GM23338 (cell line): Measurements from ENCODE around the gene UBTD1. TPM values are rescaled to one million over a fixed set of nuclear protein-coding genes. Genes with fewer than 3 reads are reported as not detected.

Experiments used
- ATAC-seq: fragments of 200-7000 bp; cut with Tn5 transposase; 3 replicates; pipeline ENCODE4 v1.9.1; 2020
- DNase-seq: peaks from one replicate; pipeline ENCODE4 v3.0.0-alpha.2; 2015; ENCODE audit warnings: low spot score
- H2AFZ ChIP-seq: fragments of 200-600 bp; sonication (generic); 2 replicates; pipeline ENCODE4 v1.8.0; 2016; ENCODE audit warnings: antibody characterized with exemption, mild to moderate bottlenecking, moderate library complexity
- H3F3A ChIP-seq: fragments of 200-600 bp; sonication (generic); replicated peaks from 2 replicates; pipeline ENCODE4 v1.8.0; 2017; ENCODE audit warnings: antibody characterized with exemption, mixed run types, low read depth
- H3K27ac ChIP-seq: fragments of 200-600 bp; sonication (generic); 2 replicates; pipeline ENCODE4 v1.6.1; 2016; ENCODE audit warnings: low read depth
- H3K27me3 ChIP-seq: fragments of 200-600 bp; sonication (generic); 2 replicates; pipeline ENCODE4 v1.8.0; 2016; ENCODE audit warnings: mild to moderate bottlenecking, mixed run types, moderate library complexity; ENCODE audit not compliant: insufficient read depth
- H3K36me3 ChIP-seq: fragments of 200-600 bp; sonication (generic); 2 replicates; pipeline ENCODE4 v1.8.0; 2016; ENCODE audit warnings: mild to moderate bottlenecking; ENCODE audit not compliant: insufficient read depth
- H3K4me1 ChIP-seq: fragments of 200-600 bp; sonication (generic); 2 replicates; pipeline ENCODE4 v1.8.0; 2016; ENCODE audit warnings: mild to moderate bottlenecking, moderate library complexity; ENCODE audit not compliant: insufficient read depth
- H3K4me2 ChIP-seq: fragments of 200-600 bp; sonication (generic); 2 replicates; pipeline ENCODE4 v1.7.1; 2017; ENCODE audit warnings: mixed run types
- H3K4me3 ChIP-seq: fragments of 200-600 bp; sonication (generic); 2 replicates; pipeline ENCODE4 v1.6.1; 2016; ENCODE audit warnings: mixed run types
- H3K79me2 ChIP-seq: fragments of 200-600 bp; sonication (generic); replicated peaks from 2 replicates; pipeline ENCODE4 v1.8.0; 2017; ENCODE audit warnings: mild to moderate bottlenecking; ENCODE audit not compliant: insufficient read depth
- H3K9me2 ChIP-seq: fragments of 200-600 bp; sonication (generic); 2 replicates; pipeline ENCODE4 v1.8.0; 2017; ENCODE audit not compliant: insufficient read depth
- H4K20me1 ChIP-seq: fragments of 200-600 bp; sonication (generic); replicated peaks from 2 replicates; pipeline ENCODE4 v1.8.0; 2017; ENCODE audit warnings: mild to moderate bottlenecking; ENCODE audit not compliant: insufficient read depth
- H3K27ac Mint-ChIP-seq: 2 replicates; pipeline ENCODE4 v1.8.0; 2020; ENCODE audit warnings: inconsistent platforms, mild to moderate bottlenecking, moderate library complexity, mixed read lengths
- H3K27me3 Mint-ChIP-seq: 3 replicates; pipeline ENCODE4 v1.8.0; 2022; ENCODE audit warnings: low read depth, mild to moderate bottlenecking, moderate library complexity, mixed read lengths, inconsistent platforms; ENCODE audit not compliant: insufficient read depth, poor library complexity
- H3K36me3 Mint-ChIP-seq: 3 replicates; pipeline ENCODE4 v1.8.0; 2021; ENCODE audit warnings: low read depth, mild to moderate bottlenecking, inconsistent platforms, moderate library complexity, mixed read lengths
- H3K4me1 Mint-ChIP-seq: 3 replicates; pipeline ENCODE4 v1.8.0; 2020; ENCODE audit warnings: mild to moderate bottlenecking, inconsistent platforms, mixed read lengths
- H3K4me3 Mint-ChIP-seq: 3 replicates; pipeline ENCODE4 v1.8.0; 2021; ENCODE audit warnings: moderate library complexity, mild to moderate bottlenecking, inconsistent platforms, mixed read lengths
- H3K9me3 Mint-ChIP-seq: 3 replicates; pipeline ENCODE4 v1.8.0; 2020; ENCODE audit warnings: moderate library complexity, mild to moderate bottlenecking, inconsistent platforms, mixed read lengths
- CREB1 ChIP-seq: fragments of 250-450 bp; sonication (Bioruptor Pico); IDR thresholded peaks from 2 replicates; pipeline ENCODE4 v1.5.0; 2020; ENCODE audit warnings: low read depth, mild to moderate bottlenecking, moderate library complexity
- EZH2 ChIP-seq: fragments of 200-600 bp; sonication (generic); IDR thresholded peaks from one replicate; pipeline ENCODE4 v1.8.0; 2017; ENCODE audit warnings: antibody characterized with exemption, mild to moderate bottlenecking, low read depth; ENCODE audit not compliant: unreplicated experiment
- EZH2phosphoT487 ChIP-seq: fragments of 200-600 bp; sonication (generic); IDR thresholded peaks from one replicate; pipeline ENCODE4 v1.8.1; 2018; ENCODE audit warnings: antibody characterized with exemption; ENCODE audit not compliant: unreplicated experiment
- JUNB ChIP-seq: IDR thresholded peaks from one replicate; pipeline ENCODE4 v1.6.1; 2016; ENCODE audit warnings: antibody characterized with exemption; ENCODE audit not compliant: unreplicated experiment
- NANOG ChIP-seq: IDR thresholded peaks from 2 replicates; pipeline ENCODE4 v1.6.1; 2016; ENCODE audit warnings: antibody characterized with exemption, borderline replicate concordance
- POLR2AphosphoS5 ChIP-seq: IDR thresholded peaks from 2 replicates; pipeline ENCODE4 v1.6.1; 2016; ENCODE audit warnings: antibody characterized with exemption, low read depth
- STAT1 ChIP-seq: IDR thresholded peaks from one replicate; pipeline ENCODE4 v1.6.1; 2016; ENCODE audit warnings: antibody characterized with exemption; ENCODE audit not compliant: unreplicated experiment
- ZNF114 ChIP-seq: fragments of 250-450 bp; sonication (Bioruptor Pico); IDR thresholded peaks from 2 replicates; pipeline ENCODE4 v1.5.0; 2020; ENCODE audit warnings: mild to moderate bottlenecking, moderate library complexity
- ZNF331 ChIP-seq: fragments of 250-450 bp; sonication (Bioruptor Pico); IDR thresholded peaks from 2 replicates; pipeline ENCODE4 v1.5.0; 2020; ENCODE audit warnings: low read depth, mild to moderate bottlenecking, moderate library complexity
- polyA plus RNA-seq: library from polyadenylated mRNA; unstranded; fragments of >200 nt; fragmentation: Nextera tagmentation; extraction: Ambion mirVana; gene quantifications from 2 replicates; pipeline ENCODE4 v1.2.1, GENCODE V29; 2016
- total RNA-seq: library from RNA; depleted of rRNA; stranded (reverse); fragments of >200 nt; shearing (Covaris generic); gene quantifications from 2 replicates; pipeline ENCODE4 v1.2.3, GENCODE V29; 2014
- TF ChIP-seq, protein P1 (sequence below): IDR thresholded peaks from one replicate; pipeline ENCODE4 v1.6.1; 2018; ENCODE audit warnings: antibody characterized with exemption; ENCODE audit not compliant: unreplicated experiment
- TF ChIP-seq, protein P2 (sequence below): IDR thresholded peaks from 2 replicates; pipeline ENCODE4 v1.6.1; 2016; ENCODE audit warnings: antibody characterized with exemption
- TF ChIP-seq, protein P3 (sequence below), 2 experiments: fragments of 200-600 bp in 1 of 2; sonication (generic) in 1 of 2; conservative IDR thresholded peaks; 2 replicates each; pipeline versions ENCODE4 v1.5.1 to v1.6.1; 2016 to 2017; ENCODE audit warnings: antibody characterized with exemption in 2 of 2, low read depth in 2 of 2, mild to moderate bottlenecking in 2 of 2, moderate library complexity in 1 of 2
- TF ChIP-seq, protein P4 (sequence below): fragments of 250-450 bp; sonication (Bioruptor Pico); IDR thresholded peaks from 2 replicates; pipeline ENCODE4 v1.5.0; 2020; ENCODE audit warnings: mild to moderate bottlenecking, moderate library complexity

The UBTD1 gene
- total and polyA plus RNA-seq, 2 experiments from 2014 or later = 17.3 to 29.0 TPM

DNA sequence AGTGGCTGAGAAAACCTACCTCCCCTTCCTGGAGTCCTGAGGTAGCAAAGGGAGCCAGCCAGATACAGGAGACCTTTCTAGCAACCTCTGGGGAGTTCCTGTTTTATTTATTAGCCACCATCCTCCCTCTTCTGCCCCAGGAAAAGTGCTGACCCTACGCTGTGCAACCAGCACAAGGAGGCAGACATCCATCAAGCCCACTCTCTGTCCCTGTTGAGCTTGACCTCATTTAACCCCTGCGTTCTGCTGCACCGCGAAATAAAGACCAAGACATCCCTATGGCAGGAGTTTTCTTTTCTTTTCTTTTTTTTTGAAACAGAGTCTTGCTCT is 48.5 kb downstream of the UBTD1 start:
- Histone ChIP-seq H3K4me2 (no peak overlapping the region), H3K27me3 (no peaks in the 10 kb centered on the region), H3K4me3 (no peak overlapping the region), H3K36me3 (no peaks in the 10 kb centered on the region), H3K9me2 (no peaks in the 10 kb centered on the region), H2AFZ (no peak overlapping the region), H3K27ac (no peak overlapping the region), H3K4me1 (peaks cover 16% of the 10 kb centered on the region), H4K20me1 (no peaks in the 10 kb centered on the region), H3K79me2 (no peaks in the 10 kb centered on the region; the same call in none of the 2 replicates), H3F3A (0 out of 2 replicates have a peak, but pooled peaks cover 3% of the 10 kb centered on the region)
- no peak for TF ChIP-seq JUNB
- TF ChIP-seq STAT1 = no peak
- TF ChIP-seq POLR2AphosphoS5 = no peak
- no peak for TF ChIP-seq NANOG
- TF ChIP-seq ZNF114 (CRISPR knock-in tag) = no peak
- no peak for TF ChIP-seq CREB1 (CRISPR knock-in tag)
- TF ChIP-seq, protein P1, sequence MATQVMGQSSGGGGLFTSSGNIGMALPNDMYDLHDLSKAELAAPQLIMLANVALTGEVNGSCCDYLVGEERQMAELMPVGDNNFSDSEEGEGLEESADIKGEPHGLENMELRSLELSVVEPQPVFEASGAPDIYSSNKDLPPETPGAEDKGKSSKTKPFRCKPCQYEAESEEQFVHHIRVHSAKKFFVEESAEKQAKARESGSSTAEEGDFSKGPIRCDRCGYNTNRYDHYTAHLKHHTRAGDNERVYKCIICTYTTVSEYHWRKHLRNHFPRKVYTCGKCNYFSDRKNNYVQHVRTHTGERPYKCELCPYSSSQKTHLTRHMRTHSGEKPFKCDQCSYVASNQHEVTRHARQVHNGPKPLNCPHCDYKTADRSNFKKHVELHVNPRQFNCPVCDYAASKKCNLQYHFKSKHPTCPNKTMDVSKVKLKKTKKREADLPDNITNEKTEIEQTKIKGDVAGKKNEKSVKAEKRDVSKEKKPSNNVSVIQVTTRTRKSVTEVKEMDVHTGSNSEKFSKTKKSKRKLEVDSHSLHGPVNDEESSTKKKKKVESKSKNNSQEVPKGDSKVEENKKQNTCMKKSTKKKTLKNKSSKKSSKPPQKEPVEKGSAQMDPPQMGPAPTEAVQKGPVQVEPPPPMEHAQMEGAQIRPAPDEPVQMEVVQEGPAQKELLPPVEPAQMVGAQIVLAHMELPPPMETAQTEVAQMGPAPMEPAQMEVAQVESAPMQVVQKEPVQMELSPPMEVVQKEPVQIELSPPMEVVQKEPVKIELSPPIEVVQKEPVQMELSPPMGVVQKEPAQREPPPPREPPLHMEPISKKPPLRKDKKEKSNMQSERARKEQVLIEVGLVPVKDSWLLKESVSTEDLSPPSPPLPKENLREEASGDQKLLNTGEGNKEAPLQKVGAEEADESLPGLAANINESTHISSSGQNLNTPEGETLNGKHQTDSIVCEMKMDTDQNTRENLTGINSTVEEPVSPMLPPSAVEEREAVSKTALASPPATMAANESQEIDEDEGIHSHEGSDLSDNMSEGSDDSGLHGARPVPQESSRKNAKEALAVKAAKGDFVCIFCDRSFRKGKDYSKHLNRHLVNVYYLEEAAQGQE = no peak
- no peak for TF ChIP-seq EZH2
- TF ChIP-seq, protein P2, sequence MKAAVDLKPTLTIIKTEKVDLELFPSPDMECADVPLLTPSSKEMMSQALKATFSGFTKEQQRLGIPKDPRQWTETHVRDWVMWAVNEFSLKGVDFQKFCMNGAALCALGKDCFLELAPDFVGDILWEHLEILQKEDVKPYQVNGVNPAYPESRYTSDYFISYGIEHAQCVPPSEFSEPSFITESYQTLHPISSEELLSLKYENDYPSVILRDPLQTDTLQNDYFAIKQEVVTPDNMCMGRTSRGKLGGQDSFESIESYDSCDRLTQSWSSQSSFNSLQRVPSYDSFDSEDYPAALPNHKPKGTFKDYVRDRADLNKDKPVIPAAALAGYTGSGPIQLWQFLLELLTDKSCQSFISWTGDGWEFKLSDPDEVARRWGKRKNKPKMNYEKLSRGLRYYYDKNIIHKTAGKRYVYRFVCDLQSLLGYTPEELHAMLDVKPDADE = no peak
- TF ChIP-seq, protein P3, sequence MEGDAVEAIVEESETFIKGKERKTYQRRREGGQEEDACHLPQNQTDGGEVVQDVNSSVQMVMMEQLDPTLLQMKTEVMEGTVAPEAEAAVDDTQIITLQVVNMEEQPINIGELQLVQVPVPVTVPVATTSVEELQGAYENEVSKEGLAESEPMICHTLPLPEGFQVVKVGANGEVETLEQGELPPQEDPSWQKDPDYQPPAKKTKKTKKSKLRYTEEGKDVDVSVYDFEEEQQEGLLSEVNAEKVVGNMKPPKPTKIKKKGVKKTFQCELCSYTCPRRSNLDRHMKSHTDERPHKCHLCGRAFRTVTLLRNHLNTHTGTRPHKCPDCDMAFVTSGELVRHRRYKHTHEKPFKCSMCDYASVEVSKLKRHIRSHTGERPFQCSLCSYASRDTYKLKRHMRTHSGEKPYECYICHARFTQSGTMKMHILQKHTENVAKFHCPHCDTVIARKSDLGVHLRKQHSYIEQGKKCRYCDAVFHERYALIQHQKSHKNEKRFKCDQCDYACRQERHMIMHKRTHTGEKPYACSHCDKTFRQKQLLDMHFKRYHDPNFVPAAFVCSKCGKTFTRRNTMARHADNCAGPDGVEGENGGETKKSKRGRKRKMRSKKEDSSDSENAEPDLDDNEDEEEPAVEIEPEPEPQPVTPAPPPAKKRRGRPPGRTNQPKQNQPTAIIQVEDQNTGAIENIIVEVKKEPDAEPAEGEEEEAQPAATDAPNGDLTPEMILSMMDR (conservative IDR thresholded peaks at IDR 0.05; ENCODE audit: low read depth in 2 of 2) = no peak
- TF ChIP-seq ZNF331 = no peak
- no peak for TF ChIP-seq EZH2phosphoT487
- TF ChIP-seq, protein P4, sequence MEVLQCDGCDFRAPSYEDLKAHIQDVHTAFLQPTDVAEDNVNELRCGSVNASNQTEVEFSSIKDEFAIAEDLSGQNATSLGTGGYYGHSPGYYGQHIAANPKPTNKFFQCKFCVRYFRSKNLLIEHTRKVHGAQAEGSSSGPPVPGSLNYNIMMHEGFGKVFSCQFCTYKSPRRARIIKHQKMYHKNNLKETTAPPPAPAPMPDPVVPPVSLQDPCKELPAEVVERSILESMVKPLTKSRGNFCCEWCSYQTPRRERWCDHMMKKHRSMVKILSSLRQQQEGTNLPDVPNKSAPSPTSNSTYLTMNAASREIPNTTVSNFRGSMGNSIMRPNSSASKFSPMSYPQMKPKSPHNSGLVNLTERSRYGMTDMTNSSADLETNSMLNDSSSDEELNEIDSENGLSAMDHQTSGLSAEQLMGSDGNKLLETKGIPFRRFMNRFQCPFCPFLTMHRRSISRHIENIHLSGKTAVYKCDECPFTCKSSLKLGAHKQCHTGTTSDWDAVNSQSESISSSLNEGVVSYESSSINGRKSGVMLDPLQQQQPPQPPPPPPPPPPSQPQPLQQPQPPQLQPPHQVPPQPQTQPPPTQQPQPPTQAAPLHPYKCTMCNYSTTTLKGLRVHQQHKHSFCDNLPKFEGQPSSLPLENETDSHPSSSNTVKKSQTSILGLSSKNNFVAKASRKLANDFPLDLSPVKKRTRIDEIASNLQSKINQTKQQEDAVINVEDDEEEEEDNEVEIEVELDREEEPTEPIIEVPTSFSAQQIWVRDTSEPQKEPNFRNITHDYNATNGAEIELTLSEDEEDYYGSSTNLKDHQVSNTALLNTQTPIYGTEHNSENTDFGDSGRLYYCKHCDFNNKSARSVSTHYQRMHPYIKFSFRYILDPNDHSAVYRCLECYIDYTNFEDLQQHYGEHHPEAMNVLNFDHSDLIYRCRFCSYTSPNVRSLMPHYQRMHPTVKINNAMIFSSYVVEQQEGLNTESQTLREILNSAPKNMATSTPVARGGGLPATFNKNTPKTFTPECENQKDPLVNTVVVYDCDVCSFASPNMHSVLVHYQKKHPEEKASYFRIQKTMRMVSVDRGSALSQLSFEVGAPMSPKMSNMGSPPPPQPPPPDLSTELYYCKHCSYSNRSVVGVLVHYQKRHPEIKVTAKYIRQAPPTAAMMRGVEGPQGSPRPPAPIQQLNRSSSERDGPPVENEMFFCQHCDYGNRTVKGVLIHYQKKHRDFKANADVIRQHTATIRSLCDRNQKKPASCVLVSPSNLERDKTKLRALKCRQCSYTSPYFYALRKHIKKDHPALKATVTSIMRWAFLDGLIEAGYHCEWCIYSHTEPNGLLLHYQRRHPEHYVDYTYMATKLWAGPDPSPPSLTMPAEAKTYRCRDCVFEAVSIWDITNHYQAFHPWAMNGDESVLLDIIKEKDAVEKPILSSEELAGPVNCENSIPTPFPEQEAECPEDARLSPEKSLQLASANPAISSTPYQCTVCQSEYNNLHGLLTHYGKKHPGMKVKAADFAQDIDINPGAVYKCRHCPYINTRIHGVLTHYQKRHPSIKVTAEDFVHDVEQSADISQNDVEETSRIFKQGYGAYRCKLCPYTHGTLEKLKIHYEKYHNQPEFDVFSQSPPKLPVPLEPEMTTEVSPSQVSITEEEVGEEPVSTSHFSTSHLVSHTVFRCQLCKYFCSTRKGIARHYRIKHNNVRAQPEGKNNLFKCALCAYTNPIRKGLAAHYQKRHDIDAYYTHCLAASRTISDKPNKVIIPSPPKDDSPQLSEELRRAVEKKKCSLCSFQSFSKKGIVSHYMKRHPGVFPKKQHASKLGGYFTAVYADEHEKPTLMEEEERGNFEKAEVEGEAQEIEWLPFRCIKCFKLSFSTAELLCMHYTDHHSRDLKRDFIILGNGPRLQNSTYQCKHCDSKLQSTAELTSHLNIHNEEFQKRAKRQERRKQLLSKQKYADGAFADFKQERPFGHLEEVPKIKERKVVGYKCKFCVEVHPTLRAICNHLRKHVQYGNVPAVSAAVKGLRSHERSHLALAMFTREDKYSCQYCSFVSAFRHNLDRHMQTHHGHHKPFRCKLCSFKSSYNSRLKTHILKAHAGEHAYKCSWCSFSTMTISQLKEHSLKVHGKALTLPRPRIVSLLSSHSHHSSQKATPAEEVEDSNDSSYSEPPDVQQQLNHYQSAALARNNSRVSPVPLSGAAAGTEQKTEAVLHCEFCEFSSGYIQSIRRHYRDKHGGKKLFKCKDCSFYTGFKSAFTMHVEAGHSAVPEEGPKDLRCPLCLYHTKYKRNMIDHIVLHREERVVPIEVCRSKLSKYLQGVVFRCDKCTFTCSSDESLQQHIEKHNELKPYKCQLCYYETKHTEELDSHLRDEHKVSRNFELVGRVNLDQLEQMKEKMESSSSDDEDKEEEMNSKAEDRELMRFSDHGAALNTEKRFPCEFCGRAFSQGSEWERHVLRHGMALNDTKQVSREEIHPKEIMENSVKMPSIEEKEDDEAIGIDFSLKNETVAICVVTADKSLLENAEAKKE = no peak
- no peak for ATAC-seq
- Mint-ChIP-seq H3K4me3 (no peak overlapping the region), H3K4me1 (peaks cover 39% of the 10 kb centered on the region), H3K27ac (no peak overlapping the region), H3K36me3 (no peaks in the 10 kb centered on the region), H3K27me3 (peaks cover 10% of the 10 kb centered on the region), H3K9me3 (no peaks in the 10 kb centered on the region)
- DNase-seq = no peak
